ENCODE measurements around the gene IGF2R.

DNA sequence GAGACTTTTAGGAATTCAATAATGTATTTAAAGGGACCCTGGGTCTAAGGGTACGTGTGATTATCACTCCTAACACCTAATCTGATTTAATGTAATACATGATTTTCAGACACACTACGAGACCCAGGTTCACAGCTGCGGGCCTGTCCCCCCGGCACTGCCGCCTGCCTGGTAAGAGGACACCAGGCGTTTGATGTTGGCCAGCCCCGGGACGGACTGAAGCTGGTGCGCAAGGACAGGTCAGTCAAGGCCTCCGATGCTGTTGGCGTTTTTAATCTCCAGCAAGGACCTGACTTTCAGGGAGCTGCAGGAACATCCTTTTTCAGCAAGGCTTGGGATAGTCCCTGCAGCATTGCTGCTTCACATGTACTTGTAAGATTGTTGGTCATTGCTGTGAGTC lies 58.2 kb downstream of the IGF2R start:
- no peak for TF ChIP-seq CTCF (IDR thresholded peaks at IDR 0.05)
- TF ChIP-seq, protein P1, sequence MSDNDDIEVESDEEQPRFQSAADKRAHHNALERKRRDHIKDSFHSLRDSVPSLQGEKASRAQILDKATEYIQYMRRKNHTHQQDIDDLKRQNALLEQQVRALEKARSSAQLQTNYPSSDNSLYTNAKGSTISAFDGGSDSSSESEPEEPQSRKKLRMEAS (CRISPR knock-in tag; IDR thresholded peaks at IDR 0.05): no peak
- no peak for TF ChIP-seq CREB1 (CRISPR knock-in tag; IDR thresholded peaks at IDR 0.05)
- TF ChIP-seq, protein P2, sequence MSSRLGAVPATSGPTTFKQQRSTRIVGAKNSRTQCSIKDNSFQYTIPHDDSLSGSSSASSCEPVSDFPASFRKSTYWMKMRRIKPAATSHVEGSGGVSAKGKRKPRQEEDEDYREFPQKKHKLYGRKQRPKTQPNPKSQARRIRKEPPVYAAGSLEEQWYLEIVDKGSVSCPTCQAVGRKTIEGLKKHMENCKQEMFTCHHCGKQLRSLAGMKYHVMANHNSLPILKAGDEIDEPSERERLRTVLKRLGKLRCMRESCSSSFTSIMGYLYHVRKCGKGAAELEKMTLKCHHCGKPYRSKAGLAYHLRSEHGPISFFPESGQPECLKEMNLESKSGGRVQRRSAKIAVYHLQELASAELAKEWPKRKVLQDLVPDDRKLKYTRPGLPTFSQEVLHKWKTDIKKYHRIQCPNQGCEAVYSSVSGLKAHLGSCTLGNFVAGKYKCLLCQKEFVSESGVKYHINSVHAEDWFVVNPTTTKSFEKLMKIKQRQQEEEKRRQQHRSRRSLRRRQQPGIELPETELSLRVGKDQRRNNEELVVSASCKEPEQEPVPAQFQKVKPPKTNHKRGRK (CRISPR knock-in tag; IDR thresholded peaks at IDR 0.05; ENCODE audit: borderline replicate concordance): no peak
- no peak for TF ChIP-seq EMX1 (CRISPR knock-in tag; IDR thresholded peaks at IDR 0.05)
- TF ChIP-seq USF1 (CRISPR knock-in tag; IDR thresholded peaks at IDR 0.05): no peak
- no peak for TF ChIP-seq ESRRA (CRISPR knock-in tag; IDR thresholded peaks at IDR 0.05; ENCODE audit: borderline replicate concordance)
- TF ChIP-seq SP1 (CRISPR knock-in tag; conservative IDR thresholded peaks at IDR 0.05): no peak
- TF ChIP-seq, protein P3, sequence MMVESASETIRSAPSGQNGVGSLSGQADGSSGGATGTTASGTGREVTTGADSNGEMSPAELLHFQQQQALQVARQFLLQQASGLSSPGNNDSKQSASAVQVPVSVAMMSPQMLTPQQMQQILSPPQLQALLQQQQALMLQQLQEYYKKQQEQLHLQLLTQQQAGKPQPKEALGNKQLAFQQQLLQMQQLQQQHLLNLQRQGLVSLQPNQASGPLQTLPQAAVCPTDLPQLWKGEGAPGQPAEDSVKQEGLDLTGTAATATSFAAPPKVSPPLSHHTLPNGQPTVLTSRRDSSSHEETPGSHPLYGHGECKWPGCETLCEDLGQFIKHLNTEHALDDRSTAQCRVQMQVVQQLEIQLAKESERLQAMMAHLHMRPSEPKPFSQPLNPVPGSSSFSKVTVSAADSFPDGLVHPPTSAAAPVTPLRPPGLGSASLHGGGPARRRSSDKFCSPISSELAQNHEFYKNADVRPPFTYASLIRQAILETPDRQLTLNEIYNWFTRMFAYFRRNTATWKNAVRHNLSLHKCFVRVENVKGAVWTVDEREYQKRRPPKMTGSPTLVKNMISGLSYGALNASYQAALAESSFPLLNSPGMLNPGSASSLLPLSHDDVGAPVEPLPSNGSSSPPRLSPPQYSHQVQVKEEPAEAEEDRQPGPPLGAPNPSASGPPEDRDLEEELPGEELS (CRISPR knock-in tag; IDR thresholded peaks at IDR 0.05): no peak
- TF ChIP-seq, protein P4, sequence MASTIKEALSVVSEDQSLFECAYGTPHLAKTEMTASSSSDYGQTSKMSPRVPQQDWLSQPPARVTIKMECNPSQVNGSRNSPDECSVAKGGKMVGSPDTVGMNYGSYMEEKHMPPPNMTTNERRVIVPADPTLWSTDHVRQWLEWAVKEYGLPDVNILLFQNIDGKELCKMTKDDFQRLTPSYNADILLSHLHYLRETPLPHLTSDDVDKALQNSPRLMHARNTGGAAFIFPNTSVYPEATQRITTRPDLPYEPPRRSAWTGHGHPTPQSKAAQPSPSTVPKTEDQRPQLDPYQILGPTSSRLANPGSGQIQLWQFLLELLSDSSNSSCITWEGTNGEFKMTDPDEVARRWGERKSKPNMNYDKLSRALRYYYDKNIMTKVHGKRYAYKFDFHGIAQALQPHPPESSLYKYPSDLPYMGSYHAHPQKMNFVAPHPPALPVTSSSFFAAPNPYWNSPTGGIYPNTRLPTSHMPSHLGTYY (CRISPR knock-in tag; IDR thresholded peaks at IDR 0.05): no peak
- no peak for TF ChIP-seq CBFB (CRISPR knock-in tag; IDR thresholded peaks at IDR 0.05; ENCODE audit: low read depth)
